Fibroblast of skin of left biceps (primary cell): ENCODE data around the gene GSG1L.

ENCODE experiments used
- DNase-seq, 2 experiments: peaks; one replicate each; pipeline ENCODE4 v3.0.0-alpha.2; 2013; ENCODE audit warnings: low read depth in 2 of 2

The GSG1L gene

DNA sequence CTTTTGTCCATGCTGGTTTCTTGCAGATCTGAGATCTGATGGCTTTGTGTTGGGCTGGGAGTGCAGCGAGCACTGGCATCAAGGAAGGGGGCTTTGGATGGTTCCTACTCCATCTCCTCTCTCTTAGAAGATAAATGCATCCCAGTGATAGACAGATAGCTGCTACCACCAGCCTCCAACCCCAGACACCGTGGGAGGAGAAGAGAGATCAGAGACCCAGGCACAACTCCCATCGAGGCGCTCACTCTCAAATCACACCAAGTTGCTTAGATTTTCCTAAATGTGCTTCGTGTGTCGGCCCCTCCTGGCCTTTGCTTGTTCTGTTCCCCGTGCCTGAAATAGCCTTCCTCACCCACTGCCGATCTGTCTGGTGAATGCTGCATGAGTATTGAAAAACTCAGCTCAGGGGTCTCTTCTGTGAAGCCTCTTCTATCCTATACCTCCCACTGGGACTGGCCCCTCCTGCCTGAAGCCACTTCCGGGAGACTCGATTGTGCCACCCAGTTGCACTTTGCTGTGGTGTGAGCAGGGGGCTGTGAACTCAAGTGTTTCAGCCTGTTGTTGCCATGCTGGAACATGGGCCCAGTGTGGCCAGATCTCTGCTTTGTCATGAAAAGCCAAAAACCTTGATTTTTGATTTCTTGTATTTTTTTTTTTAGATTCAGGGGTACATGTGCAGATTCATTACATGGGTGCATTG, 242.7 kb downstream of the GSG1L start:
- DNase-seq: no peak

DNA sequence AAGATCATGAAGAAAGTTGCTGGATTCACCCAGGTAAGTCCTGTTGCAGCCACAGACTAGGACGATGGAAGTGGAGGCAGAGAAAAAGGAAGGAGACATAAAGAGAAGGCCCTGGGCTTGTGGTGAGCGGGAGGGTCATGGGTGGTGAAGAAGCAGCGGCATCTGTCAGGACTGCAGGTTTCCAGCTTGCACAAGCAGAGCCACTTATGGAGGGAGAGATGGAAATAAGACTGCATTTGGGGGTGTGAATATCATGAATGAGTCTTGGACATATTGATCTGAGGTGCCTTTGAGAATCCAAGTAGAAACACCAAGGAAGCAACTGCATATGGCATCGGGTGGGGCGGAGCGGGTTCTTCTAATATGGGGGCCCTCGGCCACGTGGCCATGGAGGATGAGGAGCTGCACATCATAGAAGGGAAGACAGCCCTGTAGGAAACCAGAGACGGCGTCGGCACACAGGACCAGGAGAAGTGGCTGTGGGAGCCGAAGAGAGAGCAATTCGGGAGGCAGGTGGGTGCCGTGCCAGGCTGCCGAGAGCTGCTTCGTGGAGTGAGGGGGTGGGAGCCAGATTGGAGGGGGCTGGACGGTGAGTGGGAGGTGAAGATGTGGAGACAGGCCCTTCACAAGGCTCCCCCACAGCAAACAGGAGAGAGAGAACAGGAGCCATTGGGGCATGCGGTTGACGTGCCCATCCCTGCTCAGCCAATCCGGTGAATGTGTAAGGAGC, 243.5 kb downstream of the GSG1L start:
- DNase-seq: no peak

- DNase-seq: no peak
Observed at GRCh38 chr16:27819356-27819755, 244.2 kb downstream of the GSG1L start.

- DNase-seq: no peak
Observed at GRCh38 chr16:27818246-27818645, 245.3 kb downstream of the GSG1L start.

DNA sequence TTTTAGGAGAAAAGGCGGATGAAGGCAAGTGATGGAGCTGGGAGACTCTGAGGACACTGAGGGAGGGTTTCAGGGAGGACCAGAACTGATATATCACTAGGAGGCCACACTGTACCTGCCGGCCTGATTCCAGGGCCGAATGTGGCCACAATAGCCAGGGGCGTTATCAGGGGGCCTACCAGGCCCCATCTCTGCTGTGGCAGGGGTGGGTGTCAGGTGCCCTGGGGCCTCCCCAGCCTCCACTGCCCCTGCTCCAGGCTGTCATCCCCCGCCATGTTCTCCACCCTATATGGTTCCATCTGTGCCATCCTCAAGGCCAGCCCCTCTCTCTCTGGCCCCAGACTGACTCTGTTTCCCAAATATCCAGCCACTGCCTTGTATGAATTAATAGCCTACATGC, 246.5 kb downstream of the GSG1L start:
- no peak for DNase-seq

DNA sequence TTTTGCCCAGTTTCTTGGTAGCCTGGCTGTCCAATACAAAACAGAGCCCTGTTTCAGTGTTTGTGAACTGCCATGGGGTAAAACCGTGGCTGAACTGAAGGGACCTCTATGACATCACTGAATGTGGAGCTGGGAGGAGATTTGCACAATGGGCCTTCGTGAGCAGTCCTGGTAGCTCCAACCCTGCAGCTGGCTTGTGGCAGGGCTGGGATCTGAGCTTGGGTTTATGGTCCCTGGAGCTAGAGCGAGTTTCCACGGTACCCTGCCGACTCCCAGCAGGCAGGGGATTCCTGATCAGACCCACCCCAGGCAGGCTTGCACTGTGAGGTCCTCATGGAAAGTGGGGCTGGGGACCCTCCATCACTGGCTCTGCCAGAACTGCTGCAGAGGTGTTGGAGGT, 247.0 kb downstream of the GSG1L start:
- DNase-seq: no peak

- DNase-seq: no peak
Observed at GRCh38 chr16:27813591-27813990, 249.9 kb downstream of the GSG1L start.

- DNase-seq: no peak
Observed at GRCh38 chr16:27811881-27812280, 251.6 kb downstream of the GSG1L start.

DNA sequence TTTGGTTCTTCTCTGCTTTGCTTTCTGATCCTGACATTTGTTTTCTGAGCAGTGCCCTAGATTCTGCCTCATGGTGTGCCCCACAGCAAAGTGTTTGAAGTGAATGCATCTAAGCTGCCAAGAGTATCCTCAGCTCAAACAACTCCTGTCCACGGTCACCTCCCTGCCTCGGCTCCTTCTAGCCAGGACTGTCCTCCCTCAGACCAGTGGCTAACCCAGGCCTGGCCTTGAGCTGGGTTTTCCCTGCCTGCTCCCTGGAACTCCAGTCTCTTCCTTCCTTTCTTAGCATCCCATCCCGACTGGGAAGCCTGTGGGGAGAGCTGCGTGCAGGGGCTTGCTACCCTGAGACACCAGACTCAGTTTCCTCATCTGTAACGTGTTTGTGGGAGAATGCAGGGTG, 256.5 kb downstream of the GSG1L start:
- DNase-seq: no peak

- DNase-seq: no peak
Observed at GRCh38 chr16:27806388-27806787, 257.1 kb downstream of the GSG1L start.

GRCh38 chr16:27805828-27806351, 257.6 kb downstream of the GSG1L start:
- DNase-seq: no peak

DNA sequence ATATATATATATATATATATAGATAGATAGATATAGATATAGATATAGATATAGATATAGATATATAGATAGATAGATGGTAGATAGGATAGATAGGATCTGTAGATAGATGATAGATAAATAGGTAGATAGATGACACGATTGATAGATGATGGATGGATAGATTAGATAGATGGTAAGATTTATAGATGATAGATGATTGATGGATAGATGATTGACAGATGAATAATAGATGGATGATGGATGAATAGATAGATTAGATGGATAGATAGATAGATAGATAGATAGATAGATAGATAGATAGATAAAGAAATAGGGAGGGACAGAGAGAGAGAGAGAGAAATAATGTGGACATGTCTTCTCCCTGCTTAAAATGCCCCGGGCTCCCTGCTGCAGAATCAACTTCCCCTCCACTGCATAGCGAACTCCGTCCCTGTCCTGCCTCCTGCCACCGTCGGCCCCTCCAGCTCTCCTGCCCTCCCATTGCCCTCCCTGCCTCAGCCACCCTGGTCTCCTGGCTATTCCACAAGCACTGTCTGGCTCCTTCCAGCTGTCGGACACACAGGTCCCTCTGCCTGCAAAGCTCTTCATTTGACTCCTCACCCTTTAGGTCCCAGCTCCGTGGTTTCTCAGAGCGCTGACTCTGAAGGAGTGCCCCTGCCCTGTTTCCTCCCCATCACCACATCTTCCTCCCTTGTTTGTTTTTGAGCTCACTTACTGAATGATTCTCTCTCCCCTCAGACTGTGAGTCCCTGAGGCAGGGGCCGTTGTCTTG, 259.6 kb downstream of the GSG1L start:
- no peak for DNase-seq

DNA sequence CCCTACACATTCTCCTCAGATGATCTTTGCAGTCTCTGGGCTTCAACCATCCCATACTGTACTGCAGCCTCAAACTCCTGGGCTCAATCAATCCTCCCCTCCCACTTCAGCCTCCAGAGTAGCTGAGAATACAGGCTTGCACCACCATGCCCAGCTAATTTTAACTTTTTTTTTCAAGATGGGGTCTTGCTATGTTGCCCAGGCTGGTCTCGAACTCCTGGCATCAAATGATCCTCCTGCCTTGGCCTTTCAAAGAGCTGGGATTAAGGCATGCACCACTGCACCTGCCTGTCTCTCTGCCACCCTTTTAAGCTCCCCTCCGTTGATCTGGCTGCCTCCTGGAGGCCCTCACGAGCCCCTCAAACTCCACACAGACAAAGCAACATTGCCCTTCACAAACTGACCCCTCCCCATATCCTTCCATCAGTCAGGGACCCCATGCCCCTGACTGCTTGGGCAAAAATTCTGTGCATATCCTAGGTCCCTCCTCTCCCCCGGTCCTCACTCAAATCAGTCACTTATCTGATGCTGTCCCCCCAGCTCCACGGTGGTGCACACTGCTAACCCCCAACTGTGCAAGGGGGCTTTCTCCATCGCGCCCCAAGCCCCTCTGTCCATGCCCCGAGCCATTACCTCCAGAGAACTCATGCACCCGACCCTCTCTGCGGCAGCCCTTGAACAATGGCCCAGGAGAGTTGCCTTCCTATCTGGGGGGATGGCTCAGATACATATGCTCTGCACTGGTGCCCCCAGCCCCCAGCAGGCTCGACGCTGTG, 260.7 kb downstream of the GSG1L start:
- DNase-seq: no peak

GRCh38 chr16:27801289-27801945, 262.1 kb downstream of the GSG1L start:
- no peak for DNase-seq

DNA sequence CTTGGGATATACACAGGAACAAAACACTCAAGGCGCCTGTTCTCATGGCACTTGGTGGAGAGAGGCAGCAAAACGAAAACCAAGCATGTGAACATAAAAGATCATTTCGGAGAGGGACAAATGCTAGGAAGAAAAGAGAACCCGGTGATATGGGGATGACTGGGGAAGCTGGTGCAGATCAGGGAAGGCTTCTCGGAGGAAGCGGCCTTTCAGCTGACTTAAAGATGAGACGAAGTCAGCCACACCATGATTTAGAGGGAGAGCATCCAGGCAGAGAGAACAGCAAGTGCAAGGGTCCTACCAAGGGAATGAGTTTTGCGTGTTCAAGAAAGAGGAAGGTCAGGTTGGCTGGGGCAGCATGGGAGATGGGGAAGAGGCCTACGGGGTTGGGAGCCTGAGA, 262.7 kb downstream of the GSG1L start:
- DNase-seq: no peak

DNA sequence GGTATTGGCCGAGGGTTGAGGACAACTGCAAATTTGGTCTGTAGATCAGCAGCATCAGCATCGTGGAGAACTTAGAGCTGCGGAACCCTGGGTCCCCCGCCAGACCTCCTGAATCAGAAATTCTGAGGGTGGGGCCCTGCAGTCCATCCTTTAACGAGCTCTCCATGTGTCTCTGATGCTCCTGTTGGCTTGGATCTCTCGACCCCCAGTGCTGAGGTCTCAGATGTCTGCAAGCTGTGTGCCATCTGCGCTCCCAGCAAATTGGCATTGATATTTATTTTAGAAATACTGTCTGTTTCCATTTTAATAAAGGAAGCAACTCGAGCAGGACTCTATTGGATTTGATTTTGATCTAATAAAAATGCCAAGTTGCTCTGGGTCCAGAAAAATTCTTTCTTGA, 263.6 kb downstream of the GSG1L start:
- no peak for DNase-seq

DNA sequence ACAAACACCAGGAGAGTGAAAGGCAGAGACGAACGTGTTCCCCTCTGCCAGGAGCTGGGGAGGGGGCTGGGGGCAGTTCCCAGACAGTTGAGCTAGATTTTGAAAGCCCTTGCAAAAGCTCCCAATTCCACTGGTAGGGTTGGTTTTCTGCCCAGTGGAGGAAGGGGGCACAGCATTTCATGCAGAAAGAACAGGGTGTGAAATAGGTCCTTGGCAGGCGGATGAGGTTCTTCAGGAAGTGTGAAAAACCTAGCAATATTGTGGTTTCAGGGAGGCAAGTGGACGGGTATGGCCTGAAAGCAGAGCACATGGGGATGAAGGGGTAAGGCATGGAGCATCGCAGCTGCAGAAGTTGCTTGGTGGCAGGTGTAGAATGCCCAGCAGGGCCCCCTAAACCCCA, 265.3 kb downstream of the GSG1L start:
- DNase-seq: no peak

DNA sequence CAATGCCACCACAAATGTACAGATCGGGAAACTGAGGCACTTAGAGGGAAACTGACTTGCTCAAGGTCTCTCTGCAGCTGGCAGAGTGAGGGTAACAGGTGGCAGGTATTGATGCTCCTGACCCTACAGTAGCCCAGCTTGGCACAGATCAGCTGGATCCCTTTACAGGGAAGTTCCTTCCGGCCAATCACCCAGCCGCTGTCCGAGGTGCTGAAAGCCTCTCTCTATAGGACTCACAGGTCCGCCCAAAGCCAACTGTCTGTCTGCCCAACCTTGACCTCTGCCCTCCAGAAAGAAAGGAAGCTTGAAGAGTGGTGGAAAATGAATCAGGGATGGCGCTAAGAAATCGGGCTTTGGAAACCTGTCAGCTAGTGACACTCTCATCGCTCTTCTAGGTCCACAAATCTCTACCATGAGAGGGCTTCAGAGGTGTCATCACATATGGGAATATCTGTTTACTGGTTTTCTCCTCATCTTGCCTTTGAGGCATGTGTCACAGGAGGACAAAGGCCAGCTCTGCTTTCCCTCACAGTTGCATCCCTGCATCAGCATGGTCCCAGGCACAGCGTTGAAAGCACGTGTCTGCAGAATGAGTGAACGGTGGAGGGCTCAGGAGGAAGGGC, 267.4 kb downstream of the GSG1L start:
- no peak for DNase-seq

DNA sequence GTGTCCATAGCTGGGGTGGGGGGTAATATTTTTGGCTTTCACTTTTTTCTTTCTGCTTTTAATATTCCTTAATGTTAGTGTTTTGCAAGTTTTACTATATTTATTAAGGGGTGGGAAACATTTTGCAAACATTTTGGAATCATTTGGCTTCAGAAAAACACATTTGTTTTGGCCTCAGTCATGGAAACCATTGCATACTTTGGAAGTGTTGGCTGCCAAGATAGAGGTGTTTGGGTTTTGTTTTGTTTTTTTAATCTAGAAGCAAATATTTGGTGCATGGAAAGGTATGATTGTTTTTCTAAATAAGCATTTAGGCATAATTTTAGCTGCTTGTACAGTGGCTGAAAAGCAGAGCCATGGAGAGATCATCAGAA, 270.3 kb downstream of the GSG1L start:
- no peak for DNase-seq

GRCh38 chr16:27792486-27793248, 270.8 kb downstream of the GSG1L start:
- no peak for DNase-seq
